Neural progenitor cell (in vitro differentiated cells): Measurements from ENCODE around the gene VSX1.

Source experiments
- CTCF ChIP-seq: fragments of 200-600 bp; sonication (generic); IDR thresholded peaks from 2 replicates; pipeline ENCODE4 v1.5.1; 2017; ENCODE audit warnings: antibody characterized with exemption, mild to moderate bottlenecking
- EZH2 ChIP-seq: fragments of 200-600 bp; sonication (generic); IDR thresholded peaks from 2 replicates; pipeline ENCODE4 v1.6.1; 2017; ENCODE audit warnings: antibody characterized with exemption, mild to moderate bottlenecking, moderate library complexity
- EZH2phosphoT487 ChIP-seq: fragments of 200-600 bp; sonication (generic); IDR thresholded peaks from 2 replicates; pipeline ENCODE4 v1.6.1; 2017; ENCODE audit warnings: antibody characterized with exemption

GRCh38 chr20:25049261-25050060 is 32.5 kb downstream of the VSX1 start:
- TF ChIP-seq CTCF (no peak), EZH2phosphoT487 (no peak), EZH2 (no peak)
